HEK293T (cell line): ENCODE results near the gene GBGT1.

ENCODE experiments used
- BHLHE40 ChIP-seq: fragments of 450-650 bp; IDR thresholded peaks from 2 replicates; pipeline ENCODE4 v1.6.1; 2016; ENCODE audit warnings: mild to moderate bottlenecking, moderate library complexity, borderline replicate concordance
- FOXM1 ChIP-seq: fragments of 450-650 bp; IDR thresholded peaks from 2 replicates; pipeline ENCODE4 v1.6.1; 2017; ENCODE audit warnings: mild to moderate bottlenecking, borderline replicate concordance

- TF ChIP-seq BHLHE40, result no peak
- no peak for TF ChIP-seq FOXM1
These were observed 10.3 kb downstream of the GBGT1 start for GRCh38 chr9:133153227-133154096.
